ENCODE data around the gene CPNE5.

DNA sequence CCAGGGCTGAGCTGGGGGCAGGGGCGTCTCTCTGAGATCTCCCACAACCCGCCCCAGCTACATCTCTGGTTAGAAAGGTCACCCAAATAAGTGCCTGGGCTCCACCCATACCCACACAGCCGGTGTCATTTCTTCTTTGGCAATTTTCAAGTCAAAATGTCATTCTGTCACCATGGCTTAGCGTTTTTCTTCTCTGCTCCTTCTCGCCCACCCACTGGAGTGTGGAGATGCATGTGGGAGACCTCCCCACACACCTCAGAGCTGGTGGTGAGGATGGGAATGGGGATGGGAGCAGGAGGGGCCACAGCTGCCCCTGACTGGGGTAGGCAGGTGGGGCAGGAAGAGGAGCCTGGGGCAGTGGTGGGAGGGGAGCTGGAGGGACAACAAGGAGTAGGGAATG lies 63.1 kb downstream of the CPNE5 start:
- TF ChIP-seq, protein P1, sequence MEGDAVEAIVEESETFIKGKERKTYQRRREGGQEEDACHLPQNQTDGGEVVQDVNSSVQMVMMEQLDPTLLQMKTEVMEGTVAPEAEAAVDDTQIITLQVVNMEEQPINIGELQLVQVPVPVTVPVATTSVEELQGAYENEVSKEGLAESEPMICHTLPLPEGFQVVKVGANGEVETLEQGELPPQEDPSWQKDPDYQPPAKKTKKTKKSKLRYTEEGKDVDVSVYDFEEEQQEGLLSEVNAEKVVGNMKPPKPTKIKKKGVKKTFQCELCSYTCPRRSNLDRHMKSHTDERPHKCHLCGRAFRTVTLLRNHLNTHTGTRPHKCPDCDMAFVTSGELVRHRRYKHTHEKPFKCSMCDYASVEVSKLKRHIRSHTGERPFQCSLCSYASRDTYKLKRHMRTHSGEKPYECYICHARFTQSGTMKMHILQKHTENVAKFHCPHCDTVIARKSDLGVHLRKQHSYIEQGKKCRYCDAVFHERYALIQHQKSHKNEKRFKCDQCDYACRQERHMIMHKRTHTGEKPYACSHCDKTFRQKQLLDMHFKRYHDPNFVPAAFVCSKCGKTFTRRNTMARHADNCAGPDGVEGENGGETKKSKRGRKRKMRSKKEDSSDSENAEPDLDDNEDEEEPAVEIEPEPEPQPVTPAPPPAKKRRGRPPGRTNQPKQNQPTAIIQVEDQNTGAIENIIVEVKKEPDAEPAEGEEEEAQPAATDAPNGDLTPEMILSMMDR (IDR thresholded peaks at IDR 0.05): no peak
- TF ChIP-seq POLR2A (IDR thresholded peaks at IDR 0.05) (no peak), POLR2AphosphoS5 (IDR thresholded peaks at IDR 0.05) (no peak)

Measured in stomach (tissue), 4 donors.